Right lobe of liver (tissue), 4 donors: ENCODE measurements around the gene CNOT6.

Experiments used
- CTCF ChIP-seq, 4 donors: fragments of 200-600 bp in 3 of 4; fragments of 450-650 bp in 1 of 4; IDR thresholded peaks; one replicate each; pipeline versions ENCODE4 v1.5.1 to v1.8.0; 2016 to 2022; ENCODE audit warnings: antibody characterized with exemption in 4 of 4, mild to moderate bottlenecking in 2 of 4
- POLR2A ChIP-seq: fragments of 450-650 bp; IDR thresholded peaks from one replicate; pipeline ENCODE4 v1.6.1; 2017; ENCODE audit warnings: antibody characterized with exemption, mild to moderate bottlenecking
- donor health status: DM: no; HTN: no; CAD: no.
- donor health status: DM: no; HTN: no; CAD: no.
- donor health status: DM: no; HTN: yes; CAD: no.

- TF ChIP-seq POLR2A (no peak), CTCF (IDR thresholded peaks at IDR 0.05) (no peak)
These were observed 41.4 kb downstream of the CNOT6 start for GRCh38 chr5:180535573-180535972.
